ENCODE results near the gene RAP1GDS1. TPM values are rescaled to one million over a fixed set of nuclear protein-coding genes. Genes with fewer than 3 reads are reported as not detected.
A peak's percentile ranks its signal among the peaks of the same experiment; 100 is the strongest.

The RAP1GDS1 gene
- total and polyA plus RNA-seq, 8 donors: 30.7 to 49.1 (median 35.3) TPM

DNA sequence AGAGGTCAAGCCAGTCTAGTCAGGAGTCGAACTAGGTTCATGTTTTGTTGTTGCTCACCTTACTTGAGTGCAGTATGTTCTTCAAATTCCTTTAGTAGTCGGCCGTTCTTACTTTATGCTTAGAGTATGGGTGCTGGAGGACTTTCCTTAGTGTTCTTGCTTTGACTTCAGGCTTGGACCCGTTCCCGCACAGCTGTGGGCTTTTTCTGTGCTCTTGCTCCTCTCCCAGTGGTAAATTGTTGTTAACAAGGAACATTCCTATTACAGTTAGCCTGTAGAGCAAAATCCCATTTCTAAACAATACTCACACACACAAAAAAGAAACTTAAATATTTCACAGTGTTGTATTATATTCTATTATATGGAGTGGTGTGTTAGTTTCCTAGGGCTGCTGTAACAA is 113.5 kb downstream of the RAP1GDS1 start:
- intact Hi-C loops (cut with DNase I): no loop called here
- H3K4me3 ChIP-seq: no peak overlapping the region
- DNase-seq: peak in 1 of 4 donors; percentile 7
- H3K4me1 ChIP-seq: no peaks in the 10 kb centered on the region
- H3K9me3 ChIP-seq: no peaks in the 10 kb centered on the region
- TF ChIP-seq, protein P1, sequence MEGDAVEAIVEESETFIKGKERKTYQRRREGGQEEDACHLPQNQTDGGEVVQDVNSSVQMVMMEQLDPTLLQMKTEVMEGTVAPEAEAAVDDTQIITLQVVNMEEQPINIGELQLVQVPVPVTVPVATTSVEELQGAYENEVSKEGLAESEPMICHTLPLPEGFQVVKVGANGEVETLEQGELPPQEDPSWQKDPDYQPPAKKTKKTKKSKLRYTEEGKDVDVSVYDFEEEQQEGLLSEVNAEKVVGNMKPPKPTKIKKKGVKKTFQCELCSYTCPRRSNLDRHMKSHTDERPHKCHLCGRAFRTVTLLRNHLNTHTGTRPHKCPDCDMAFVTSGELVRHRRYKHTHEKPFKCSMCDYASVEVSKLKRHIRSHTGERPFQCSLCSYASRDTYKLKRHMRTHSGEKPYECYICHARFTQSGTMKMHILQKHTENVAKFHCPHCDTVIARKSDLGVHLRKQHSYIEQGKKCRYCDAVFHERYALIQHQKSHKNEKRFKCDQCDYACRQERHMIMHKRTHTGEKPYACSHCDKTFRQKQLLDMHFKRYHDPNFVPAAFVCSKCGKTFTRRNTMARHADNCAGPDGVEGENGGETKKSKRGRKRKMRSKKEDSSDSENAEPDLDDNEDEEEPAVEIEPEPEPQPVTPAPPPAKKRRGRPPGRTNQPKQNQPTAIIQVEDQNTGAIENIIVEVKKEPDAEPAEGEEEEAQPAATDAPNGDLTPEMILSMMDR (IDR thresholded peaks at IDR 0.05): no peak
- H3K27me3 ChIP-seq: no peaks in the 10 kb centered on the region
- peaks cover 0 to 7% of the 10 kb centered on the region in 2 donors for H3K36me3 ChIP-seq
- H3K27ac ChIP-seq: no peak overlapping the region
- ATAC-seq: no peak

GRCh38 chr4:98377559-98377958 is 116.4 kb downstream of the RAP1GDS1 start:
- Histone ChIP-seq H3K27ac (no peak overlapping the region), H3K4me1 (no peaks in the 10 kb centered on the region), H3K9me3 (no peaks in the 10 kb centered on the region), H3K27me3 (no peaks in the 10 kb centered on the region), H3K36me3 (no peaks in the 10 kb centered on the region), H3K4me3 (no peak overlapping the region)
- ATAC-seq: no peak
- intact Hi-C loops (cut with DNase I): no loop called here
- TF ChIP-seq, protein P1 (IDR thresholded peaks at IDR 0.05): no peak
- DNase-seq: no peak

- no peaks in the 10 kb centered on the region for H3K27me3 ChIP-seq
- TF ChIP-seq, protein P1 (IDR thresholded peaks at IDR 0.05): no peak
- H3K4me1 ChIP-seq: no peaks in the 10 kb centered on the region
- H3K36me3 ChIP-seq: no peaks in the 10 kb centered on the region
- DNase-seq (no peak), ATAC-seq (no peak)
- no peaks in the 10 kb centered on the region for H3K9me3 ChIP-seq
- intact Hi-C loops (cut with DNase I): no loop called here
- H3K27ac ChIP-seq: no peak overlapping the region
- H3K4me3 ChIP-seq: no peak overlapping the region
These were observed 120.1 kb downstream of the RAP1GDS1 start for GRCh38 chr4:98381306-98381705.

GRCh38 chr4:98383431-98384106 is 122.4 kb downstream of the RAP1GDS1 start:
- intact Hi-C loops (cut with DNase I): no loop called here
- no peak for DNase-seq
- Histone ChIP-seq H3K4me1 (no peaks in the 10 kb centered on the region), H3K4me3 (no peak overlapping the region), H3K27ac (no peak overlapping the region), H3K27me3 (no peaks in the 10 kb centered on the region), H3K9me3 (no peaks in the 10 kb centered on the region), H3K36me3 (no peaks in the 10 kb centered on the region)
- TF ChIP-seq, protein P1 (IDR thresholded peaks at IDR 0.05): no peak
- no peak for ATAC-seq

GRCh38 chr4:98385831-98386230 is 124.6 kb downstream of the RAP1GDS1 start:
- intact Hi-C loops (cut with DNase I): no loop called here
- no peaks in the 10 kb centered on the region for H3K27me3 ChIP-seq
- no peaks in the 10 kb centered on the region for H3K4me1 ChIP-seq
- no peaks in the 10 kb centered on the region for H3K9me3 ChIP-seq
- no peaks in the 10 kb centered on the region for H3K36me3 ChIP-seq
- DNase-seq (peak in 2 of 4 donors; percentile 12 to 24), ATAC-seq (no peak)
- H3K27ac ChIP-seq: no peak overlapping the region
- TF ChIP-seq, protein P1 (IDR thresholded peaks at IDR 0.05): no peak
- no peak overlapping the region for H3K4me3 ChIP-seq
